HG03565 (cell line): ENCODE data around the gene HMGB4.

Experiments used
- ATAC-seq: cut with Tn5 transposase; IDR thresholded peaks from one replicate; pipeline ENCODE4 v1.9.1; 2021; ENCODE audit warnings: mild to moderate bottlenecking, moderate library complexity; ENCODE audit not compliant: unreplicated experiment

Gene HMGB4

DNA sequence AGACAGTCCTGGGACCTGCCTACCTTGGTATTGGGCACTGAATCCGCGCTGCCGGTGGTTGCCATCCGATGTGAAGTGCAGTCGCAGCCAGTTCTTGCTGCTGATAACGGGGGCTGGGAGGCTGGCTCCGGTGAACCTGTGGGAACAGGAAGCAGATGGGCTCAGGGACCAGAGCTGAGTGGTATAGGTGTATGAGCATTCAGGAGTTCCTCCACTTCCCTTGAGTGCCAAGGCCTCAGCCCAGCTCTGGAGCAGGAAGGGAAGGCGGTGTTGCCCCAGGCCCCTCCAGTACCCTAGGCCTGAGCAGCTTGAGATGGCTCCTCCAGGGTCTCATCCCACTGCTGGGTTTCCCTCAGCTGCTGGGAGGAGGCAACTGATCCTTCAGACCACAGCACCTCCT, 17.0 kb upstream of the HMGB4 start:
- no peak for ATAC-seq

DNA sequence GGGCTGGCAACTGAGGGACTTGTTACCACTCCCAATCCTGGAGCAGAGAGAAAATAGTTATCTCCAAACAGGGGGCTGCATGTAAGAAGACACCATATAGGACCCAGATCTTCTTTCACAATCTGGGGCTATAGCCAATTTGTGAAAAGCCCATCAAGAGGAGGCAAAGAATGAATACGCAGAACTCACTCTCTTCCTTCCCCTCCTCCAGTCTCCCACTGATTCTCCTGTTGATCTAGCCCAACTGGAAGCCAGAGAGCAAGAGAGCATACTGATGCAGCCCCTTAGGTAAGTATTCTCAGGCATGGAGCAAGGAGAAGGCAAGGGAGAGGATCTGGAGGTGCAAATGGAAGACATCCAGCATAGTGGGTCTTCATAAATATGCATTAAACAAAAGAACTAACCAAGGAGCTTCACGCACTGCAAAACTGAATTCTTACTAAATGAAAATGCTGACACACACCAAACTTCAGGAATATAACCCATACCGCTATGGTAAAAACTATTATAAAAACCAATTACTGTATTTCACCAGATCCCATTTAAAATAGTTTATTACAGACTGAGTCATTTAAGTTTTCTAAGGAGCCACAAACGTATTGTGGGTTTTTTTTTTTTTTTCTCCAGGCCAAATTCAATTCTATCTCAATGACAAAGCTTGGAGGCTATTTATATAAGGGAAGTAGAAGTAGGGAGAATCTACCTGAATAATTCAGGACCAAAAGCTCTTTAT, 15.5 kb upstream of the HMGB4 start:
- ATAC-seq = no peak

GRCh38 chr1:33849211-33849610, 14.7 kb upstream of the HMGB4 start:
- no peak for ATAC-seq

GRCh38 chr1:33850481-33850880, 13.4 kb upstream of the HMGB4 start:
- no peak for ATAC-seq

DNA sequence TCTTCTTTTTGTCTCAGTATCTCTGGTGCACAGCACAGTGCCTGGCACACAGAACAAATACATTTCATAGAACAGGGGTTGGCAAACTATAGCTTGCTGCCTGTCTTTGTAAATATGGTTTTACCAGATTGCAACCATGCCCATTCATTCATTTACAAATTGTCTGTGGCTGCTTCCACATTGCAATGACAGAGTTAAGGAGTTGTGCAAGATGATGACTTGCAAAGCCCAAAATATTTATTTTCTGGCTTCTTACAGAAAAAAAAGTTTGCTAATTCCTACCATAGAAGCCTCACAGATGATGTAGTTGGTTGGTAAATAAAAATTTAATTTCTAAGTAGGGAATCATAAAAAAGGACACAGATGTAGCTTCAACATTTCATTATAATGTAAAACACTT, 11.2 kb upstream of the HMGB4 start:
- no peak for ATAC-seq

DNA sequence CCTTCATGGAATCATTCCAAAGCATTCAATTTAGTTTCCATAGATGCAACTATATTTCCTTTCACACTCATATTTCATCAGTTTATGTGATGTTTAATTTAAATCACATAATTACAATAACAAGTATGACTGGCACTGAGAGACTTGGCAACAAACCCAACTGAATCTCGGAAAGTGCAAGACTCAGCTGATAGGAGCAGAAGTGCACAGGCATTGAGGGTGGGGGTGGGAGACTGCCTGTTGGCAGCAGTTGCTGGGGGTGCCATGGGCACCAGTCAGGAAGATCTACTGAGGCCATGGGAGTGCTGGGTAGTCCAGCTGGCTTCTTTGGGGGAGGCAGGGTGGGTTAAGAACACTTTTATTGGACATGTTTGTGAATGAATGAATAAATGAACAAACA, 10.4 kb upstream of the HMGB4 start:
- no peak for ATAC-seq

GRCh38 chr1:33854091-33854490, 9.8 kb upstream of the HMGB4 start:
- ATAC-seq = no peak

GRCh38 chr1:33860671-33861070, 3.2 kb upstream of the HMGB4 start:
- no peak for ATAC-seq

DNA sequence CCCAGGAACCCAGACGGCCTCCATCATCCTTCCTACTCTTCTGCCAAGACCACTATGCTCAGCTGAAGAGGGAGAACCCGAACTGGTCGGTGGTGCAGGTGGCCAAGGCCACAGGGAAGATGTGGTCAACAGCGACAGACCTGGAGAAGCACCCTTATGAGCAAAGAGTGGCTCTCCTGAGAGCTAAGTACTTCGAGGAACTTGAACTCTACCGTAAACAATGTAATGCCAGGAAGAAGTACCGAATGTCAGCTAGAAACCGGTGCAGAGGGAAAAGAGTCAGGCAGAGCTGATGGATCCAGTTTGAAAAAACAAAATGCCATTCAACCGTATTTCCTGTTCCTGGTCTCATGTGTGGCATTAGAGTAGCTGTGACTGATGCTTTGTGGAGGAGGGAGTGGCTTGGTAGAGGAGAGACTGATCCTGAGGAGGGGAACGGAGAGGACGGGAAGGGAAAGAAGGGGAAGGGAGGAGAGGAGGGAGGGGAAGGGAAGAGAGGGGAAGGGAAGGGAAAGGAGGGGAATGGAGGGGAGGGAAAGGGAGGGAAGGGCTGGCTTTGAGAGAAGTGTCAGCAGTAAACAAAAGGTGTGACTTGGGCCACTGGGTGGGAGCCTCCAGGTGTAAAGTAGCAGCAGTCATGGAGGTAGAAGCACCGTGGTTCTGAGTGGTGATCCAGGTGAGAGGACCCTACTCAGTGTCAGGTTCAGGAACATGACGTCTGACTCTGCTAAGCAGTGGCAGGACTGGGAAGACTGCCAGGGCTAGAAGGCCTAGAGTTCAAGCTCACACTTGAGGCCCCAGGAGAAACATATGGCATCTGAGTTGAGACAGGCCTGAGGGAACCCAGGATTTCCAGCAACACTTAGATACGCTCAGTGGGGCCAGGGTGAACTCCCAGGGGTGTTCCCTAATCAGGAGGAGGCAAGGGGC, 846 bp downstream of the HMGB4 start:
- no peak for ATAC-seq

GRCh38 chr1:33866281-33866680, 2.4 kb downstream of the HMGB4 start:
- no peak for ATAC-seq

DNA sequence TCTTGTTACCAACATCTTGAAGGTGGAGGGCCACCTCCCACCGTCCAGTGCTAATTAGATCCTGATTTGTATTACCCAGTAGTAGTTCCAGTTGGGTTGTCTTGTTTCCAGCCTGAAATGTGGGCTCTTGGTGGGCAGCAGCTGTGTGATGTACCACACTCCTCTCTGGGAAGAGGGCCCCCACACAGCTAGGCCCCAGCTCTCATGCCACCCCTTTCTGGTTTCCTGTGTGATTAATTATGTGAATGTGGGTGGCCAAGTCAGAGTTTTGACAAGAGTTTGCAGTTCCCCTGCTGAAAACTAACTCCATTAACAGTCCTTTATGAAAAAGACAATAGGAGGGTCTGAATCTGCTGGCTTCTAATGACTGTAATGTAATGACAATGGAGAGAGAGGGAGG, 3.8 kb downstream of the HMGB4 start:
- no peak for ATAC-seq

DNA sequence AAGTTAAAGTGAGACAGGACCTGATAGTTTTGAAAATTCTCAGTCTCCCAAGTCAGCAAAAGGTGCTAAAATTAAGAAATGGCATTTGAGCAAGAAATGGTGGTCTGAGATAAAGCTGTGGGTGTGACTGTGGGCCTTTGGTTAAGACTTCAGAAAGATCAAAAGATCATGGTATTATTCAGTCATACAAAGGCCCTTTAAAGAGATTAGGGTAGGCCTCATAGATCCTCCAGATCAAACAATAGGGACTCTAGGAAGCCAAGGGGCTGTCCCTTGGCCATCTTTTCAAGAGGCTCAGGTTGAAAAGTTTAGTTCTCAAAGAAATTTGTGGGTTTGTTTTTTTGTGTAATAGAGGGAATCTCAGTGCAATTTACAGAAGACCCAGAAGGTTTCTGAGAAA, 8.4 kb downstream of the HMGB4 start:
- ATAC-seq = no peak

GRCh38 chr1:33872683-33873082, 8.8 kb downstream of the HMGB4 start:
- ATAC-seq = no peak

DNA sequence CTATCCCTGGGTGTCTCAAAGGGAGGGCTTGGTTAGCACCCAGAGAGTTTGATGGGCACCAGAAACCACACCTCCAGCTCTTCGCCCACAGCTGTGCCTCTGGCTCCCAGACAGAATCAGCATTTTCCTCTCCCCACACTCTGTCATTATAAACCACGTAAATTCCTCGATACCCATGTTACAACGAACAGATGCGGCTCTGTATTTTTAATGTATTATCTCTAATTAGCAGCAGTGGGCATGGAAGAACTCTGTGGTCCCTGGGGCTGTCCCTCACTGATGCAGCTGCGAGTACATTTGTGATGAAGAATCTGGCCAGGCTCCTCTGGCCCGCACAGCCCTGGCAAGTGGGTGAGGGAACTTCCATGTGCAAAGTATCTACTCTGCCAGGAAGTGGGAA, 10.8 kb downstream of the HMGB4 start:
- no peak for ATAC-seq

GRCh38 chr1:33875862-33876261, 12.0 kb downstream of the HMGB4 start:
- no peak for ATAC-seq

GRCh38 chr1:33876970-33877650, 13.2 kb downstream of the HMGB4 start:
- ATAC-seq = no peak

- ATAC-seq = no peak
These were observed 14.5 kb downstream of the HMGB4 start for GRCh38 chr1:33878392-33878791.

GRCh38 chr1:33880305-33880704, 16.4 kb downstream of the HMGB4 start:
- no peak for ATAC-seq

GRCh38 chr1:33886496-33886895, 22.6 kb downstream of the HMGB4 start:
- ATAC-seq = no peak

DNA sequence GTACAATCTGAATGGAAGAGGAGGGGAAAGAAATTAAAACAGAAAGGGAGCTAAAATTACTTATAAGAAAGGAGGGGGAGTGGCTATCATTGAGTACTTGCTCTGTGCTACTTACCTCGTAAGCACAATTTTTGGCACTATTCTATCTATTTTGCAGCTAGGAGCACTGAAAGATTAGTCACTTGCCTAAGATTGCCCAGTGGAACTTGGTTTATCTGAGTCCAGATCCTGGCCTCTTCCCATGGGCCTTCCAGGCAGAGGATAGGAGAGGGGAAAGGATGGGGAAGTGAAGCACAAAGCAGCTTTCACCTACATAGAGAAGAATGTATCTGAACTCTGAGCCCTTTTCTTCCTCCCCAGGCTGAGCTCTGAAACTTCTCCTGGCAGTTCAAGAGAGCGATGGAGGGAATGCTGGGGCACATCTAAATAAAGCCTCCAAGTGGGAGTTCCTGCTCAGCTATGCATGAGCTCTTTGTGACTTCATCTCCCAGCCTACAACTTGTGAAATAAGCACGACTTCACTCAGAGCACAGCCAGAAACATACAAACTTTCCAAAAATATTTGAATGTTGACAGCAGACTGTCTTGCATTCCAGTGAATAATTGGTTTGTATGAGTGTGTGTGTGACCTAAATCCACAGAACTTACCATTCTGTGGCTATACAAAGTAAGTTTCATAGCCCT, 29.4 kb downstream of the HMGB4 start:
- ATAC-seq = no peak

DNA sequence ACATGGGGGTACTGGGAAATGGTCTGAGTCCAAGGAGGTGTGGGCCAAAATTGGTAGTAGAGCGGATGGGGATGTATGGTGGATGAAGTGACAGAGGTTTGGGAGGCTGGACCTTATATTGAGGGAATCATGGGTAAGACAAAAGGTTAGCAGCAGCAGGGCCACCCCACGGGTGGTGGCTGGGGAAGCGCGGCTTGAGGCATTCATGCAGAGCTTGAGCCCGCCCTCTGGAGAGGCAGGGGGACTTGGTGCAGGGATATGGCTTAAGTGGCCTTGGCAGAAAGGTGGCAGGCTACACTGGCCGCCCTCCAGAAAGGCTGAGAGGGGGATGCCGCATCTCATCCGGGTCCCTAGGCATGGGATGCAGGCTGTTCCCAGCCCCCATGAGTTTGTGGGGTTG, 31.5 kb downstream of the HMGB4 start:
- ATAC-seq = no peak
